GM12872 (cell line): ENCODE results near the gene FBXL17.

Experiments
- TF ChIP-seq, protein P1 (sequence below): IDR thresholded peaks from 3 replicates; pipeline ENCODE4 v1.5.1; 2011; ENCODE audit warnings: low read depth, mild to moderate bottlenecking, low read length, moderate library complexity; ENCODE audit not compliant: insufficient read depth

FBXL17 gene

DNA sequence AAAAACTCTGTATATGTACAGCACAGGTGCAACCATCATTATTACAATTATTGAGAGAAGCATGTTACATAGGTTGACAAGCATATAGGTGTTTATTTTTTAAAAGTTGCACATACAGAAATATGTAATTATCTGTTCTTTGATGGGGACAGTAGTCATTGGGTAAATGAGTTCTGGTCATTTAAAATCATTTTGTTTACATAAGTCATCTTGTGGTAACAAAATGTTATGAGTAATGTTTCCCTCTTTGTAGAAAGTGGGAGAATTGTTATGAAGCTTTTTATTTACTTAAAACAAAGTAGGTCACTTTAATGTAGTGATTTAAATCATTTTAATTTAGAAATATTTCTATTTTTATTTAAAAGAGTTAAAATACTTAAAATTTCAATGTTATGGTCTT, 33.8 kb upstream of the FBXL17 start:
- TF ChIP-seq, protein P1, sequence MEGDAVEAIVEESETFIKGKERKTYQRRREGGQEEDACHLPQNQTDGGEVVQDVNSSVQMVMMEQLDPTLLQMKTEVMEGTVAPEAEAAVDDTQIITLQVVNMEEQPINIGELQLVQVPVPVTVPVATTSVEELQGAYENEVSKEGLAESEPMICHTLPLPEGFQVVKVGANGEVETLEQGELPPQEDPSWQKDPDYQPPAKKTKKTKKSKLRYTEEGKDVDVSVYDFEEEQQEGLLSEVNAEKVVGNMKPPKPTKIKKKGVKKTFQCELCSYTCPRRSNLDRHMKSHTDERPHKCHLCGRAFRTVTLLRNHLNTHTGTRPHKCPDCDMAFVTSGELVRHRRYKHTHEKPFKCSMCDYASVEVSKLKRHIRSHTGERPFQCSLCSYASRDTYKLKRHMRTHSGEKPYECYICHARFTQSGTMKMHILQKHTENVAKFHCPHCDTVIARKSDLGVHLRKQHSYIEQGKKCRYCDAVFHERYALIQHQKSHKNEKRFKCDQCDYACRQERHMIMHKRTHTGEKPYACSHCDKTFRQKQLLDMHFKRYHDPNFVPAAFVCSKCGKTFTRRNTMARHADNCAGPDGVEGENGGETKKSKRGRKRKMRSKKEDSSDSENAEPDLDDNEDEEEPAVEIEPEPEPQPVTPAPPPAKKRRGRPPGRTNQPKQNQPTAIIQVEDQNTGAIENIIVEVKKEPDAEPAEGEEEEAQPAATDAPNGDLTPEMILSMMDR: no peak

DNA sequence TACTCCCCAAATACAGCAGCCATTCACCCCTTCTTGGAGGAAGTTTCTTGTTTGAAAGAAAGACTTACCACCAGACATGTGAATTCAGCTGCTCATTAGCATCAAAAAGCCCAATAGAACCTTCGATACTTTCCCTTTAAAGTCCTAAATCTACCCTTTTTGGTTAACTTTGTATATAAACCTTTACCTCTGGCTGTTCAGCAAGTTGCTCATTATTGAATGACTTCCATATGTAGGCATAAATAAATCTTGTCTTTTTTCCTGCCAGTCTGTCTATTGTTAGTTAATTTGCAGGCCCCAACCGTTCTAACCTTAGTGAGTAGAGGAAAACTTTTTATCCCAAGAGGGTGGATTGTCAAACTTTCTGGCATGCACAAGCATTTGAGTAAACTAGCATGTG, 27.9 kb upstream of the FBXL17 start:
- TF ChIP-seq, protein P1: no peak

DNA sequence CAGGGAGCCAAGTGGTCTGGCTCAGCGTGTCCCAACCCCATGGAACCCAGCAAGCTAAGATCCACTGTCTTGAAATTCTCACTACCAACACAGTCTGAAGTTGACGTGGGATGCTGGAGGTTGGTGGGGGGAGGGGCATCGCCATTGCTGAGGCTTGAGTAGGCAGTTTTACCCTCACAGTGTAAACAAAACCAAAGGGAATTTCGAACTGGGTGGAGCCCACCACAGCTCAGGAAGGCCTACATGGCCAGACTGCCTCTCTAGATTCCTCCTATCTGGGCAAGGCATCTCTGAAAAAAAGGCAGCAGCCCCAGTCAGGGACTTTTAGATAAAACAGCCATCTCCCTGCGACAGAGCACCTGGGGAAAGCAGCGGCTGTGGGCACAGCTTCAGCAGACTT, 17.1 kb upstream of the FBXL17 start:
- TF ChIP-seq, protein P1: no peak

DNA sequence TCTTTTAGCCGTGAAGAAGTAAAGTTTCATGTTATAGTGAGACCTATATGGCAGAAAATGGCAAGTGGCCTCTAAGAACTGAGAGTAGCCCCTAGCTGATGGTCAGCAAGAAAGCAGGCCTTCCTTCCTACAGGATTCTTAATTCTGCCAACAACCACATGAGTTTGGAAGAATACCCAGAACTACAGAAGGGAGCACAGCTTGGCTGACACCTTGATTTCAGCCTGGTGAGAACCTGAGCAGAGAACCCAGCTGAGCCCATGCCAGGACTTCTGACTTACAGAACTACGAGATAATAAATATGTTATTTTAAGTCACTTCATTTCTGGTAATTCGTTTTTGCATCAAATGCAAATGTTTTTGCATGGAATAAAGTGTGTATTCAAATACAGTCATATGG, 5.9 kb upstream of the FBXL17 start:
- TF ChIP-seq, protein P1: no peak

DNA sequence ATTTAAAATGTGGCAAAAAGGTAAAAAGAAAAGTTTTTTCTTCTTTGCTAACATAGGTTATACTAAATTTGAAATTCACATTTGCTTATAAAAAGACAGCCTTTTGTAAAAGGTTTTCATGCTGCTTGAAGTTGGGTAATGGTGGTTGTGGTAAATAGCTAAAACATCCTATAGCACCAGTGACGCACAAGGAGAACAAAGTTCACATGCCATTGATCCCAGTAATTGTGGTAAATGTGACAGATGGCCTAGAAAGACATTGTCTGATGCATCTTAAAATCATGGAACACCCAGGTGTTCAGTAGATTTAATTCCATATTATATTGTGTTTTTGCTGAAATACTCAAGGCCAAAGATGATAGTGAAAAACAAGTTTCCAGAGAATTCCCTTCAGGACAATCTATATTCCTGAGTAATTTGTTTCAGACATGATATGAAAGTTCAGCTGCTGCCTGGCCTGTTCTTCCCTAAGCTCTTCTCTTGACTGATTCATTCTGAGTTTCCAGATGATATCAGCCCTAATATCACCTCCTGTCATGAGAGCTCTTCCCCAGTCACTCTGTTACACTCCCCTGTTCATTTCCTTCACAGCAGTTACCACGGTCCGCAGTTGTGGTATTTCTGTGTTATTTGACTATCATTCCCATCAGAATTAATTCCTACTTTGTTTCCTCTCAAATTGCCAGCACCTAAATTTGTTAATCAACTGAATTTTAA, 4.6 kb upstream of the FBXL17 start:
- TF ChIP-seq, protein P1: no peak

DNA sequence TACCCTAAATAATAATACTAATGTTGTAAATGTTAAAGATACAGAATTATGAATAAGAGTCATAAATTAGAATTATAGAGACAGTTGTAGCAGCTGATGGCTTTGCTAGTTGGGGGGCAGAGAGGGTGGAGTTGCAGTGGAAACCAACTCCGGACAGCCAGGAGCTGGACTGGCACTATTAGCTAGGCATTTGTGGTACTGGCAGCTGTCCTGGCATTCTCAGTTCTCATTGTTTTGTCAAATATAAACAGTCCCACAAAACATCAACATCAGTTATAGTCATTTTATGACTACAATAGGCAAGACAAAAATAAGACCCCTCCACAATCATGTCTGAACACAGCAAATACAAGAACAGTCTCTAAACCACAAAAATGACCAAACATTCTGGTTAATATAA, 2.8 kb upstream of the FBXL17 start:
- TF ChIP-seq, protein P1: no peak

DNA sequence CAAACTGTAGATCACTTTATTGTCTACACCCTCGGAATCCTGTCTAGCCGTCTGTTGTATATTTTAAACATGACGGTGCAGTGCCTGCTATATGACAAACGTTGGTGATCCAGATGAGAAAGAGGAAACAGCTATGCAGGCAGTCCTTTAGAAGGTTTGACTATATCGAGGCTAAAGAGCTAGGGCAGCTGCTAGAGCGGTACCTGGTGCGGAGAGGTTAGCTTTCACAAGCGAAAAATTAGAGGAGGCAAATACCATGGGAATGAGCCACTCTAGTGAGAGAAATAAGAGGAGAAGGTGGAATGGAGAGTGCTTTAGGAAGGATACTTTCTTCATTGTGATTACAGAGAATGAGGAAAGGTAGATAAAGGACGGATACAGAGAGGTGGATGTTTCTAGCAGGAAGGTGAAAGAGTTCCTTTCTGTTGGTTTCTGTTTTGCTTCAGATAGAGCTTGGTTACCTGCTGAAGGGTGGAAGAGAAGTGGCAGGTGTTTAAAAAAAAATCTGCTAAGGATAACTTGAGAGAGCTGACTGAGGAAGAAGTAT, 959 bp upstream of the FBXL17 start:
- TF ChIP-seq, protein P1: no peak
